SK-N-SH (cell line): Measurements from ENCODE around the gene SPRYD3.
"Not testable (repeated sequence)": the region's sequence is repeated elsewhere in the genome, so short reads cannot be mapped to it uniquely, and the experiment has no call there.

ENCODE experiments used
- CTCF ChIP-seq: fragments of 200-600 bp; sonication (generic); IDR thresholded peaks from 2 replicates; pipeline ENCODE4 v1.6.1; 2017; ENCODE audit warnings: antibody characterized with exemption, mild to moderate bottlenecking, moderate library complexity
- EZH2phosphoT487 ChIP-seq: fragments of 200-600 bp; sonication (generic); IDR thresholded peaks from 2 replicates; pipeline ENCODE4 v1.6.1; 2017; ENCODE audit warnings: low read depth, mixed run types, mild to moderate bottlenecking, antibody characterized with exemption, moderate library complexity, borderline replicate concordance
- PBX3 ChIP-seq: IDR thresholded peaks from 2 replicates; pipeline ENCODE4; 2012
- REST ChIP-seq: IDR thresholded peaks from 2 replicates; pipeline ENCODE4 v1.6.1; 2012; ENCODE audit warnings: mild to moderate bottlenecking, low read depth, low read length, moderate library complexity

GRCh38 chr12:53094796-53095595 lies 15.8 kb upstream of the SPRYD3 start:
- not testable (repeated sequence) for TF ChIP-seq CTCF, PBX3, REST, EZH2phosphoT487
